Measurements from ENCODE around the gene ARPP19.

Gene ARPP19

GRCh38 chr15:52527911-52528563 lies 40.8 kb downstream of the ARPP19 start:
- TF ChIP-seq, protein P1, sequence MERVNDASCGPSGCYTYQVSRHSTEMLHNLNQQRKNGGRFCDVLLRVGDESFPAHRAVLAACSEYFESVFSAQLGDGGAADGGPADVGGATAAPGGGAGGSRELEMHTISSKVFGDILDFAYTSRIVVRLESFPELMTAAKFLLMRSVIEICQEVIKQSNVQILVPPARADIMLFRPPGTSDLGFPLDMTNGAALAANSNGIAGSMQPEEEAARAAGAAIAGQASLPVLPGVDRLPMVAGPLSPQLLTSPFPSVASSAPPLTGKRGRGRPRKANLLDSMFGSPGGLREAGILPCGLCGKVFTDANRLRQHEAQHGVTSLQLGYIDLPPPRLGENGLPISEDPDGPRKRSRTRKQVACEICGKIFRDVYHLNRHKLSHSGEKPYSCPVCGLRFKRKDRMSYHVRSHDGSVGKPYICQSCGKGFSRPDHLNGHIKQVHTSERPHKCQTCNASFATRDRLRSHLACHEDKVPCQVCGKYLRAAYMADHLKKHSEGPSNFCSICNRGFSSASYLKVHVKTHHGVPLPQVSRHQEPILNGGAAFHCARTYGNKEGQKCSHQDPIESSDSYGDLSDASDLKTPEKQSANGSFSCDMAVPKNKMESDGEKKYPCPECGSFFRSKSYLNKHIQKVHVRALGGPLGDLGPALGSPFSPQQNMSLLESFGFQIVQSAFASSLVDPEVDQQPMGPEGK (CRISPR knock-in tag; IDR thresholded peaks at IDR 0.05; ENCODE audit: borderline replicate concordance), result no peak
- no peak for TF ChIP-seq RARB (CRISPR knock-in tag; IDR thresholded peaks at IDR 0.05)
- no peak for TF ChIP-seq OSR1 (CRISPR knock-in tag; IDR thresholded peaks at IDR 0.05)
- no peak for TF ChIP-seq CSDC2 (CRISPR knock-in tag; IDR thresholded peaks at IDR 0.05)
- TF ChIP-seq CSRNP3 (CRISPR knock-in tag; IDR thresholded peaks at IDR 0.05), result no peak
- TF ChIP-seq, protein P2, sequence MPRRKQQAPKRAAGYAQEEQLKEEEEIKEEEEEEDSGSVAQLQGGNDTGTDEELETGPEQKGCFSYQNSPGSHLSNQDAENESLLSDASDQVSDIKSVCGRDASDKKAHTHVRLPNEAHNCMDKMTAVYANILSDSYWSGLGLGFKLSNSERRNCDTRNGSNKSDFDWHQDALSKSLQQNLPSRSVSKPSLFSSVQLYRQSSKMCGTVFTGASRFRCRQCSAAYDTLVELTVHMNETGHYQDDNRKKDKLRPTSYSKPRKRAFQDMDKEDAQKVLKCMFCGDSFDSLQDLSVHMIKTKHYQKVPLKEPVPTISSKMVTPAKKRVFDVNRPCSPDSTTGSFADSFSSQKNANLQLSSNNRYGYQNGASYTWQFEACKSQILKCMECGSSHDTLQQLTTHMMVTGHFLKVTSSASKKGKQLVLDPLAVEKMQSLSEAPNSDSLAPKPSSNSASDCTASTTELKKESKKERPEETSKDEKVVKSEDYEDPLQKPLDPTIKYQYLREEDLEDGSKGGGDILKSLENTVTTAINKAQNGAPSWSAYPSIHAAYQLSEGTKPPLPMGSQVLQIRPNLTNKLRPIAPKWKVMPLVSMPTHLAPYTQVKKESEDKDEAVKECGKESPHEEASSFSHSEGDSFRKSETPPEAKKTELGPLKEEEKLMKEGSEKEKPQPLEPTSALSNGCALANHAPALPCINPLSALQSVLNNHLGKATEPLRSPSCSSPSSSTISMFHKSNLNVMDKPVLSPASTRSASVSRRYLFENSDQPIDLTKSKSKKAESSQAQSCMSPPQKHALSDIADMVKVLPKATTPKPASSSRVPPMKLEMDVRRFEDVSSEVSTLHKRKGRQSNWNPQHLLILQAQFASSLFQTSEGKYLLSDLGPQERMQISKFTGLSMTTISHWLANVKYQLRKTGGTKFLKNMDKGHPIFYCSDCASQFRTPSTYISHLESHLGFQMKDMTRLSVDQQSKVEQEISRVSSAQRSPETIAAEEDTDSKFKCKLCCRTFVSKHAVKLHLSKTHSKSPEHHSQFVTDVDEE (CRISPR knock-in tag; IDR thresholded peaks at IDR 0.05), result no peak
- TF ChIP-seq SNAI2 (CRISPR knock-in tag; IDR thresholded peaks at IDR 0.05), result no peak
- no peak for TF ChIP-seq ZNF70 (CRISPR knock-in tag; IDR thresholded peaks at IDR 0.05)
- TF ChIP-seq ZNF565 (CRISPR knock-in tag; conservative IDR thresholded peaks at IDR 0.05; ENCODE audit: low read depth), result no peak
- TF ChIP-seq GLIS3 (CRISPR knock-in tag; IDR thresholded peaks at IDR 0.05), result no peak
- TF ChIP-seq ISL1 (CRISPR knock-in tag; IDR thresholded peaks at IDR 0.05), result no peak
- peak; percentile 56 for ATAC-seq

DNA sequence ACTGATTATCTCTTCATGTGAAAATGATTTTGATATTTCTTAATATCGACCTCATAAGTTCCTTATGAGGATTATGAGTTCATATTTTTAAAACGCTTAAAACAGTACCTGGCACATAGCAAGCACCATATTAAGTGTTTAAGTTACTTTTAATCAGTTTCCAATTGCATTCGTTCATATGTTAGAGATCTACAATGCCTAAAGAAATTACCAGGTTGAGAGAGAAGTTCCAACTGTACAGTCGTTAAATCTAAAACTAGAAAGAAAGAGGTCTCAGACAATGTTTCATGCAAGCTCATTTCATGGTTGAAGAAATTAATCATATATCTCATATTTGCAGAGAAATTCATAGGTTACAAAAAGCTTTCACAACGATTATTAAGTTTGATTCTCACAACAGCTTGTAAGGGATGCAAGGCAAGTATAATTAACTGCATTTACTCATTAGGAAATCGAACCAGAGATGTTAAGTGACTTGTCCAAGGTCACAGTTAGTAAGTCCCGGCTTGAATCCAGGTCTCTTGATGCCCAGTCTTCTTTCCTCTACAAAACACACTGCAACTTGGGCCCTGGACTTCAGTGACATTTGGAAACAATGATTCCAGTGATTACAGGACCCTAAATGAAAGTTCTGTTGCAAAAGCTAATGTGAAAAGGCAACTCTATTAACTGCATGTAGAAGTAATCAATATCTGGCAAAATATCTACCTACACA lies 41.5 kb downstream of the ARPP19 start:
- TF ChIP-seq, protein P2 (CRISPR knock-in tag; IDR thresholded peaks at IDR 0.05), result no peak
- TF ChIP-seq ZFP30 (CRISPR knock-in tag; IDR thresholded peaks at IDR 0.05), result no peak
- no peak for TF ChIP-seq TOX (CRISPR knock-in tag; IDR thresholded peaks at IDR 0.05; ENCODE audit: borderline replicate concordance)
- no peak for ATAC-seq

DNA sequence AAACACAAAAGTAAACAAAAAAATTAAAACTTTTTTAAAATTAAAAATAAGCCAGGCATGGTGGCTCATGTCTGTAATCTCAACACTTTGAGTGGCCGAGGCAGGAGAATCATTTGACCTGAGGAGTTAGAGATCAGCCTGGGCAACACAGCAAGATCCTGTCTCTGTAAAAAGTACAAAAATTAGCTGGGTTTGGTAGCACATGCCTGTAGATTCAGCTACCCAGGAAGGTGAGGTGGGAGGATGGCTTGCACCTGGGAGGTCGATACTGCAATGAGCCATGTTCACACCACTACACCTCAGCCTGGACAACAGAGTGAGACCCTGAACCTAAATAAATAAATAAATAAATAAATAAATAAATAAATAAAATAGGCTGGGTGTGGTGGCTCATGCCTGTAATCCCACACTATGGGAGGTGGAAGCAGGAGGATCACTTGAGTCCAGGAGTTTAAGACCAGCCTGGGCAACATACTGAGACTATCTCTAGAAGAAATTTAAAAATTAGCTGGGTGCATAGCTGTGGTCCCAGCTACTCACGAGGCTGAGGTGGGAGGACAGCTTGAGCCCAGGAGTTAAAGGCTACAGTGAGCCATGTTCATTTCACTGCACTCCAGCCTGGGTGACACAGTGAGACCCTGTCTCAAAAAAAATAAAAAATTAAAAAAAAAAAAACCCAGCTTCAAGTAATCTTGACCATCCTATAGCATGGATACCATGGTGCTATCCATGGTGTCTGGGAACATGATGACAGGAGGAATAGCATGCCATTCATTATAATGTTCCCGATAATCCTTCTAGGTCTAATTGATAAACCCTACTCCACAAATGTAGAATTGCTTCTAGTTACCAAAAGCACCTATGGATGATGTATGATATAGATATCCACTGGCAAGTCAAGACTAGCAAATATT lies 44.4 kb downstream of the ARPP19 start:
- ATAC-seq, result no peak
- TF ChIP-seq CSRNP3 (CRISPR knock-in tag; IDR thresholded peaks at IDR 0.05) (no peak), ESRRG (CRISPR knock-in tag; IDR thresholded peaks at IDR 0.05) (no peak), OSR1 (CRISPR knock-in tag; IDR thresholded peaks at IDR 0.05) (no peak), ZNF565 (CRISPR knock-in tag; conservative IDR thresholded peaks at IDR 0.05; ENCODE audit: low read depth) (no peak), PPARA (CRISPR knock-in tag; IDR thresholded peaks at IDR 0.05; ENCODE audit: borderline replicate concordance) (no peak), ZC3H10 (CRISPR knock-in tag; IDR thresholded peaks at IDR 0.05) (no peak), ARNTL (CRISPR knock-in tag; IDR thresholded peaks at IDR 0.05; ENCODE audit: borderline replicate concordance, low read depth) (no peak), SNAI2 (CRISPR knock-in tag; IDR thresholded peaks at IDR 0.05) (no peak), BACH2 (CRISPR knock-in tag; IDR thresholded peaks at IDR 0.05; ENCODE audit: borderline replicate concordance) (no peak), ZNF8 (CRISPR knock-in tag; IDR thresholded peaks at IDR 0.05) (no peak), TOX (CRISPR knock-in tag; IDR thresholded peaks at IDR 0.05; ENCODE audit: borderline replicate concordance) (no peak), TCF4 (CRISPR knock-in tag; IDR thresholded peaks at IDR 0.05; ENCODE audit: borderline replicate concordance) (no peak), RARB (CRISPR knock-in tag; IDR thresholded peaks at IDR 0.05) (no peak), ZNF70 (CRISPR knock-in tag; IDR thresholded peaks at IDR 0.05) (no peak)
- TF ChIP-seq, protein P1 (CRISPR knock-in tag; IDR thresholded peaks at IDR 0.05; ENCODE audit: borderline replicate concordance), result no peak
